ENCODE data around the gene MORN1.

- no peak for TF ChIP-seq CTCF (IDR thresholded peaks at IDR 0.05)
- TF ChIP-seq POLR2A (IDR thresholded peaks at IDR 0.05) = no peak
Measured at GRCh38 chr1:2339206-2340085, 51.9 kb downstream of the MORN1 start.
